GM18867 (cell line): Measurements from ENCODE around the gene CHST12.

Experiments used
- ATAC-seq: cut with Tn5 transposase; IDR thresholded peaks from one replicate; pipeline ENCODE4 v1.9.1; 2021; ENCODE audit warnings: mild to moderate bottlenecking, moderate library complexity; ENCODE audit not compliant: unreplicated experiment

CHST12 gene

GRCh38 chr7:2403014-2403717, at the start of gene CHST12:
Gene CHST12, plus strand, starts transcription at chr7:2403611. Its CDS starts 29,029 bp downstream, at chr7:2432640.
- ATAC-seq: peak; percentile 42

GRCh38 chr7:2353936-2354185, 49.5 kb upstream of the CHST12 start:
- ATAC-seq: peak; percentile 51

GRCh38 chr7:2354186-2354938, 49.0 kb upstream of the CHST12 start, which contains the start of gene EIF3B:
Gene EIF3B, plus strand, starts transcription at chr7:2354827. Its CDS starts 95 bp downstream, at chr7:2354922.
- peak; percentile 82 for ATAC-seq

- peak; percentile 9 for ATAC-seq
Measured at GRCh38 chr7:2354939-2355704, 48.3 kb upstream of the CHST12 start.

- ATAC-seq: no peak
Measured at GRCh38 chr7:2355705-2356008, 47.8 kb upstream of the CHST12 start.

- no peak for ATAC-seq
Measured at GRCh38 chr7:2357165-2357564, 46.2 kb upstream of the CHST12 start.

GRCh38 chr7:2357571-2357970, 45.8 kb upstream of the CHST12 start:
- ATAC-seq: no peak

- ATAC-seq: no peak
Measured at GRCh38 chr7:2358968-2359527, 44.4 kb upstream of the CHST12 start.

- no peak for ATAC-seq
Measured at GRCh38 chr7:2359610-2360009, 43.8 kb upstream of the CHST12 start.

GRCh38 chr7:2360796-2361195, 42.6 kb upstream of the CHST12 start:
- no peak for ATAC-seq

- no peak for ATAC-seq
Measured at GRCh38 chr7:2362385-2363088, 40.9 kb upstream of the CHST12 start.

GRCh38 chr7:2369139-2369538, 34.3 kb upstream of the CHST12 start:
- no peak for ATAC-seq

GRCh38 chr7:2371329-2371728, 32.1 kb upstream of the CHST12 start:
- no peak for ATAC-seq

GRCh38 chr7:2372724-2373123, 30.7 kb upstream of the CHST12 start:
- ATAC-seq: no peak

- no peak for ATAC-seq
Measured at GRCh38 chr7:2373124-2373556, 30.3 kb upstream of the CHST12 start.

GRCh38 chr7:2373646-2374045, 29.8 kb upstream of the CHST12 start:
- no peak for ATAC-seq

GRCh38 chr7:2374401-2374800, 29.0 kb upstream of the CHST12 start:
- no peak for ATAC-seq

GRCh38 chr7:2374830-2375728, 28.3 kb upstream of the CHST12 start:
- ATAC-seq: no peak

GRCh38 chr7:2376351-2377154, 26.9 kb upstream of the CHST12 start:
- ATAC-seq: no peak
